Body of pancreas (tissue), 4 donors: Measurements from ENCODE around the gene TRPM3. TPM values are rescaled to one million over a fixed set of nuclear protein-coding genes. Genes with fewer than 3 reads are reported as not detected.

Experiments
- ATAC-seq: fragments of 150-250 bp; one replicate; pipeline ENCODE4 v1.9.1; 2016
- DNase-seq, 4 donors: peaks; one replicate each; pipeline ENCODE4 v3.0.0-alpha.2; 2019
- H3K27ac ChIP-seq, 4 donors: fragments of 200-600 bp; sonication (generic); 1 replicate in 3 of 4; 2 replicates in 1 of 4; pipeline versions ENCODE4 v1.5.1 to v1.6.1; 2016 to 2019; ENCODE audit warnings: mild to moderate bottlenecking in 1 of 4, mixed read lengths in 1 of 4, moderate library complexity in 1 of 4
- H3K27me3 ChIP-seq, 2 donors: fragments of 200-600 bp; sonication (generic); one replicate each; pipeline ENCODE4 v1.6.0; 2016; ENCODE audit warnings: mild to moderate bottlenecking in 1 of 2
- H3K36me3 ChIP-seq, 2 donors: fragments of 200-600 bp; sonication (generic); replicated peaks in 1 of 2; 2 replicates each; pipeline ENCODE4 v1.5.1; 2016; ENCODE audit warnings: low read depth in 2 of 2; ENCODE audit not compliant: insufficient read depth in 1 of 2
- H3K4me1 ChIP-seq: fragments of 200-600 bp; sonication (generic); one replicate; pipeline ENCODE4 v1.6.0; 2016
- H3K4me3 ChIP-seq, 2 donors: fragments of 200-600 bp; sonication (generic); 1 replicate in 1 of 2; 2 replicates in 1 of 2; pipeline ENCODE4 v1.5.1; 2016 to 2019
- H3K9me3 ChIP-seq, 3 donors: fragments of 200-600 bp; sonication (generic); 1 replicate in 2 of 3; 2 replicates in 1 of 3; pipeline ENCODE4 v1.5.1; 2016
- CTCF ChIP-seq, 7 experiments: fragments of 450-650 bp in 4 of 7; fragments of 200-600 bp in 3 of 7; sonication (generic) in 3 of 7; IDR thresholded peaks; one replicate each; pipeline ENCODE4 v1.5.1; 2016 to 2019; ENCODE audit warnings: antibody characterized with exemption in 7 of 7
- POLR2A ChIP-seq, 3 donors: fragments of 450-650 bp; IDR thresholded peaks; one replicate each; pipeline ENCODE4 v1.6.1; 2016; ENCODE audit warnings: antibody characterized with exemption in 3 of 3, mild to moderate bottlenecking in 2 of 3
- WGBS, 2 donors: methylation state at CpG; one replicate each; pipeline ENCODE4 v1.1.5; 2017; 5-methylcytosine and 5-hydroxymethylcytosine counted together
- intact Hi-C: fragments of 100-400 bp; cut with DNase I; formaldehyde crosslinking; loops from one replicate; pipeline ENCODE4 v1.15.1; 2023
- total RNA-seq, 2 donors: library from RNA; depleted of rRNA; stranded (reverse); fragments of >200 nt; gene quantifications; one replicate each; pipeline ENCODE4 v1.1.0, GENCODE V29; 2016

Gene TRPM3
- total RNA-seq, 2 donors from 2014 or later: 0.78 to 1.3 TPM

- intact Hi-C loops: no loop called here
These were observed 555.4 kb downstream of the TRPM3 start for GRCh38 chr9:70566066-70566465.

GRCh38 chr9:70564468-70565335, 556.7 kb downstream of the TRPM3 start:
- intact Hi-C loops: no loop called here
- Histone ChIP-seq H3K27me3 (no peaks in the 10 kb centered on the region), H3K4me1 (peaks cover 7% of the 10 kb centered on the region), H3K4me3 (no peak overlapping the region), H3K36me3 (no peaks in the 10 kb centered on the region), H3K9me3 (no peaks in the 10 kb centered on the region), H3K27ac (peak overlapping the region in 2 of 4 donors; percentile 15 to 74)
- no peak for ATAC-seq
- WGBS, 2 donors: 70 to 81% methylated on average over 8 of the region's 8 CpGs
- DNase-seq: no peak
- TF ChIP-seq POLR2A (IDR thresholded peaks at IDR 0.05): no peak
- no peak for TF ChIP-seq CTCF (IDR thresholded peaks at IDR 0.05)

More at GRCh38 chr9:70566066-70566465, 555.4 kb downstream of the TRPM3 start:
- DNase-seq: peak in 1 of 4 donors; percentile 15
- Histone ChIP-seq H3K4me3 (no peak overlapping the region), H3K36me3 (no peaks in the 10 kb centered on the region), H3K27me3 (no peaks in the 10 kb centered on the region), H3K27ac (no peak overlapping the region), H3K4me1 (peaks cover 7% of the 10 kb centered on the region), H3K9me3 (no peaks in the 10 kb centered on the region)
- TF ChIP-seq POLR2A (IDR thresholded peaks at IDR 0.05) (no peak), CTCF (IDR thresholded peaks at IDR 0.05) (no peak)
- WGBS, 2 donors: 67% methylated on average over 3 of the region's 3 CpGs
- no peak for ATAC-seq

- H3K27me3 ChIP-seq: no peaks in the 10 kb centered on the region
- no peak overlapping the region for H3K4me3 ChIP-seq
- H3K4me1 ChIP-seq: peaks cover 7% of the 10 kb centered on the region
- H3K36me3 ChIP-seq: no peaks in the 10 kb centered on the region
- 62 to 75% methylated on average over 5 of the region's 5 CpGs for WGBS, 2 donors
- H3K9me3 ChIP-seq: no peaks in the 10 kb centered on the region
- TF ChIP-seq CTCF (IDR thresholded peaks at IDR 0.05): no peak
- no peak for TF ChIP-seq POLR2A (IDR thresholded peaks at IDR 0.05)
- peak in 1 of 4 donors; percentile 50 for DNase-seq
- peak; percentile 41 for ATAC-seq
- intact Hi-C loops: no loop called here
- peak overlapping the region in 3 of 4 donors; percentile 15 to 74 (median 16) for H3K27ac ChIP-seq
These were observed 557.8 kb downstream of the TRPM3 start for GRCh38 chr9:70563431-70564204.

GRCh38 chr9:70563010-70563409, 558.4 kb downstream of the TRPM3 start:
- no peak for ATAC-seq
- H3K4me1 ChIP-seq: peaks cover 7% of the 10 kb centered on the region
- TF ChIP-seq CTCF (IDR thresholded peaks at IDR 0.05) (no peak), POLR2A (IDR thresholded peaks at IDR 0.05) (no peak)
- WGBS, 2 donors: 85 to 86% methylated on average over 4 of the region's 4 CpGs
- no peak overlapping the region for H3K4me3 ChIP-seq
- H3K27ac ChIP-seq: peak overlapping the region in 3 of 4 donors; percentile 15 to 74 (median 16)
- DNase-seq: no peak
- H3K27me3 ChIP-seq: no peaks in the 10 kb centered on the region
- no peaks in the 10 kb centered on the region for H3K36me3 ChIP-seq
- no peaks in the 10 kb centered on the region for H3K9me3 ChIP-seq
- intact Hi-C loops: no loop called here
